GM23338 (cell line): Measurements from ENCODE around the gene UGT1A4. TPM values are rescaled to one million over a fixed set of nuclear protein-coding genes. Genes with fewer than 3 reads are reported as not detected.

Source experiments
- ATAC-seq: fragments of 200-7000 bp; cut with Tn5 transposase; 3 replicates; pipeline ENCODE4 v1.9.1; 2020
- DNase-seq: peaks from one replicate; pipeline ENCODE4 v3.0.0-alpha.2; 2015; ENCODE audit warnings: low spot score
- H2AFZ ChIP-seq: fragments of 200-600 bp; sonication (generic); 2 replicates; pipeline ENCODE4 v1.8.0; 2016; ENCODE audit warnings: antibody characterized with exemption, mild to moderate bottlenecking, moderate library complexity
- H3F3A ChIP-seq: fragments of 200-600 bp; sonication (generic); replicated peaks from 2 replicates; pipeline ENCODE4 v1.8.0; 2017; ENCODE audit warnings: antibody characterized with exemption, mixed run types, low read depth
- H3K27ac ChIP-seq: fragments of 200-600 bp; sonication (generic); 2 replicates; pipeline ENCODE4 v1.6.1; 2016; ENCODE audit warnings: low read depth
- H3K27me3 ChIP-seq: fragments of 200-600 bp; sonication (generic); 2 replicates; pipeline ENCODE4 v1.8.0; 2016; ENCODE audit warnings: mild to moderate bottlenecking, mixed run types, moderate library complexity; ENCODE audit not compliant: insufficient read depth
- H3K36me3 ChIP-seq: fragments of 200-600 bp; sonication (generic); 2 replicates; pipeline ENCODE4 v1.8.0; 2016; ENCODE audit warnings: mild to moderate bottlenecking; ENCODE audit not compliant: insufficient read depth
- H3K4me1 ChIP-seq: fragments of 200-600 bp; sonication (generic); 2 replicates; pipeline ENCODE4 v1.8.0; 2016; ENCODE audit warnings: mild to moderate bottlenecking, moderate library complexity; ENCODE audit not compliant: insufficient read depth
- H3K4me2 ChIP-seq: fragments of 200-600 bp; sonication (generic); 2 replicates; pipeline ENCODE4 v1.7.1; 2017; ENCODE audit warnings: mixed run types
- H3K4me3 ChIP-seq: fragments of 200-600 bp; sonication (generic); 2 replicates; pipeline ENCODE4 v1.6.1; 2016; ENCODE audit warnings: mixed run types
- H3K79me2 ChIP-seq: fragments of 200-600 bp; sonication (generic); replicated peaks from 2 replicates; pipeline ENCODE4 v1.8.0; 2017; ENCODE audit warnings: mild to moderate bottlenecking; ENCODE audit not compliant: insufficient read depth
- H3K9me2 ChIP-seq: fragments of 200-600 bp; sonication (generic); 2 replicates; pipeline ENCODE4 v1.8.0; 2017; ENCODE audit not compliant: insufficient read depth
- H4K20me1 ChIP-seq: fragments of 200-600 bp; sonication (generic); replicated peaks from 2 replicates; pipeline ENCODE4 v1.8.0; 2017; ENCODE audit warnings: mild to moderate bottlenecking; ENCODE audit not compliant: insufficient read depth
- H3K27ac Mint-ChIP-seq: 2 replicates; pipeline ENCODE4 v1.8.0; 2020; ENCODE audit warnings: inconsistent platforms, mild to moderate bottlenecking, moderate library complexity, mixed read lengths
- H3K27me3 Mint-ChIP-seq: 3 replicates; pipeline ENCODE4 v1.8.0; 2022; ENCODE audit warnings: low read depth, mild to moderate bottlenecking, moderate library complexity, mixed read lengths, inconsistent platforms; ENCODE audit not compliant: insufficient read depth, poor library complexity
- H3K36me3 Mint-ChIP-seq: 3 replicates; pipeline ENCODE4 v1.8.0; 2021; ENCODE audit warnings: low read depth, mild to moderate bottlenecking, inconsistent platforms, moderate library complexity, mixed read lengths
- H3K4me1 Mint-ChIP-seq: 3 replicates; pipeline ENCODE4 v1.8.0; 2020; ENCODE audit warnings: mild to moderate bottlenecking, inconsistent platforms, mixed read lengths
- H3K4me3 Mint-ChIP-seq: 3 replicates; pipeline ENCODE4 v1.8.0; 2021; ENCODE audit warnings: moderate library complexity, mild to moderate bottlenecking, inconsistent platforms, mixed read lengths
- H3K9me3 Mint-ChIP-seq: 3 replicates; pipeline ENCODE4 v1.8.0; 2020; ENCODE audit warnings: moderate library complexity, mild to moderate bottlenecking, inconsistent platforms, mixed read lengths
- CREB1 ChIP-seq: fragments of 250-450 bp; sonication (Bioruptor Pico); IDR thresholded peaks from 2 replicates; pipeline ENCODE4 v1.5.0; 2020; ENCODE audit warnings: low read depth, mild to moderate bottlenecking, moderate library complexity
- EZH2 ChIP-seq: fragments of 200-600 bp; sonication (generic); IDR thresholded peaks from one replicate; pipeline ENCODE4 v1.8.0; 2017; ENCODE audit warnings: antibody characterized with exemption, mild to moderate bottlenecking, low read depth; ENCODE audit not compliant: unreplicated experiment
- NANOG ChIP-seq: IDR thresholded peaks from 2 replicates; pipeline ENCODE4 v1.6.1; 2016; ENCODE audit warnings: antibody characterized with exemption, borderline replicate concordance
- POLR2AphosphoS5 ChIP-seq: IDR thresholded peaks from 2 replicates; pipeline ENCODE4 v1.6.1; 2016; ENCODE audit warnings: antibody characterized with exemption, low read depth
- ZNF331 ChIP-seq: fragments of 250-450 bp; sonication (Bioruptor Pico); IDR thresholded peaks from 2 replicates; pipeline ENCODE4 v1.5.0; 2020; ENCODE audit warnings: low read depth, mild to moderate bottlenecking, moderate library complexity
- polyA plus RNA-seq: library from polyadenylated mRNA; unstranded; fragments of >200 nt; fragmentation: Nextera tagmentation; extraction: Ambion mirVana; gene quantifications from 2 replicates; pipeline ENCODE4 v1.2.1, GENCODE V29; 2016
- total RNA-seq: library from RNA; depleted of rRNA; stranded (reverse); fragments of >200 nt; shearing (Covaris generic); gene quantifications from 2 replicates; pipeline ENCODE4 v1.2.3, GENCODE V29; 2014
- TF ChIP-seq, protein P1 (sequence below): fragments of 250-450 bp; sonication (Bioruptor Pico); IDR thresholded peaks from 2 replicates; pipeline ENCODE4 v1.5.0; 2020; ENCODE audit warnings: mild to moderate bottlenecking, moderate library complexity
- TF ChIP-seq, protein P2 (sequence below): IDR thresholded peaks from one replicate; pipeline ENCODE4 v1.6.1; 2018; ENCODE audit warnings: antibody characterized with exemption; ENCODE audit not compliant: unreplicated experiment

UGT1A4 gene
- total and polyA plus RNA-seq, 2 experiments from 2014 or later: not detected

DNA sequence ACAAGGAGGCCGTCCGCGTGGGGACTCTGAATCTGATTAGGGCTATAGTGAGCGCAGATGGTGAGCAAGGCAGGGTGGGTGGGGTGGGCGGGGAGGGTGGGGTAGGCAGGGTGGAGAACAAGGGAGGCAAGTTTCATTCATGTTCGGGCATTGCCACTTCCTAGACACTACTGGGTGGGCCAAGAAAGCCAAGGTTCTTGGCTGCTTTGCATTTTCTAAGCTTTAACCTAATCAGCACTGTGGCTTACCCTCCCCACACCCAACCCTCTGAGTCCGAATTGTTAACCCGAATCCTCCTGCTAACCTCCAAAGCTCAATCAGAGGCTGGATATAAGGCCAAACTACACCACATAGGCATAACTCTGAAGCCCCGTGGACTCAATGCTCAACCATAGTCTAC is 77.7 kb downstream of the UGT1A4 start:
- no peak overlapping the region for H3K4me3 ChIP-seq
- no peaks in the 10 kb centered on the region for H3K4me1 ChIP-seq
- H3K36me3 ChIP-seq: no peaks in the 10 kb centered on the region
- no peaks in the 10 kb centered on the region; the same call in 1 of the 3 replicates for H3K36me3 Mint-ChIP-seq
- DNase-seq: no peak
- no peak overlapping the region for H3K27ac Mint-ChIP-seq
- no peaks in the 10 kb centered on the region for H3K27me3 ChIP-seq
- H3K79me2 ChIP-seq: no peaks in the 10 kb centered on the region
- no peak for ATAC-seq
- no peaks in the 10 kb centered on the region for H3K9me2 ChIP-seq
- H3F3A ChIP-seq: no peaks in the 10 kb centered on the region
- peaks cover 16% of the 10 kb centered on the region for H3K9me3 Mint-ChIP-seq
- H3K4me3 Mint-ChIP-seq: no peak overlapping the region
- TF ChIP-seq CREB1 (CRISPR knock-in tag) (no peak), EZH2 (no peak), NANOG (no peak)
- TF ChIP-seq, protein P1, sequence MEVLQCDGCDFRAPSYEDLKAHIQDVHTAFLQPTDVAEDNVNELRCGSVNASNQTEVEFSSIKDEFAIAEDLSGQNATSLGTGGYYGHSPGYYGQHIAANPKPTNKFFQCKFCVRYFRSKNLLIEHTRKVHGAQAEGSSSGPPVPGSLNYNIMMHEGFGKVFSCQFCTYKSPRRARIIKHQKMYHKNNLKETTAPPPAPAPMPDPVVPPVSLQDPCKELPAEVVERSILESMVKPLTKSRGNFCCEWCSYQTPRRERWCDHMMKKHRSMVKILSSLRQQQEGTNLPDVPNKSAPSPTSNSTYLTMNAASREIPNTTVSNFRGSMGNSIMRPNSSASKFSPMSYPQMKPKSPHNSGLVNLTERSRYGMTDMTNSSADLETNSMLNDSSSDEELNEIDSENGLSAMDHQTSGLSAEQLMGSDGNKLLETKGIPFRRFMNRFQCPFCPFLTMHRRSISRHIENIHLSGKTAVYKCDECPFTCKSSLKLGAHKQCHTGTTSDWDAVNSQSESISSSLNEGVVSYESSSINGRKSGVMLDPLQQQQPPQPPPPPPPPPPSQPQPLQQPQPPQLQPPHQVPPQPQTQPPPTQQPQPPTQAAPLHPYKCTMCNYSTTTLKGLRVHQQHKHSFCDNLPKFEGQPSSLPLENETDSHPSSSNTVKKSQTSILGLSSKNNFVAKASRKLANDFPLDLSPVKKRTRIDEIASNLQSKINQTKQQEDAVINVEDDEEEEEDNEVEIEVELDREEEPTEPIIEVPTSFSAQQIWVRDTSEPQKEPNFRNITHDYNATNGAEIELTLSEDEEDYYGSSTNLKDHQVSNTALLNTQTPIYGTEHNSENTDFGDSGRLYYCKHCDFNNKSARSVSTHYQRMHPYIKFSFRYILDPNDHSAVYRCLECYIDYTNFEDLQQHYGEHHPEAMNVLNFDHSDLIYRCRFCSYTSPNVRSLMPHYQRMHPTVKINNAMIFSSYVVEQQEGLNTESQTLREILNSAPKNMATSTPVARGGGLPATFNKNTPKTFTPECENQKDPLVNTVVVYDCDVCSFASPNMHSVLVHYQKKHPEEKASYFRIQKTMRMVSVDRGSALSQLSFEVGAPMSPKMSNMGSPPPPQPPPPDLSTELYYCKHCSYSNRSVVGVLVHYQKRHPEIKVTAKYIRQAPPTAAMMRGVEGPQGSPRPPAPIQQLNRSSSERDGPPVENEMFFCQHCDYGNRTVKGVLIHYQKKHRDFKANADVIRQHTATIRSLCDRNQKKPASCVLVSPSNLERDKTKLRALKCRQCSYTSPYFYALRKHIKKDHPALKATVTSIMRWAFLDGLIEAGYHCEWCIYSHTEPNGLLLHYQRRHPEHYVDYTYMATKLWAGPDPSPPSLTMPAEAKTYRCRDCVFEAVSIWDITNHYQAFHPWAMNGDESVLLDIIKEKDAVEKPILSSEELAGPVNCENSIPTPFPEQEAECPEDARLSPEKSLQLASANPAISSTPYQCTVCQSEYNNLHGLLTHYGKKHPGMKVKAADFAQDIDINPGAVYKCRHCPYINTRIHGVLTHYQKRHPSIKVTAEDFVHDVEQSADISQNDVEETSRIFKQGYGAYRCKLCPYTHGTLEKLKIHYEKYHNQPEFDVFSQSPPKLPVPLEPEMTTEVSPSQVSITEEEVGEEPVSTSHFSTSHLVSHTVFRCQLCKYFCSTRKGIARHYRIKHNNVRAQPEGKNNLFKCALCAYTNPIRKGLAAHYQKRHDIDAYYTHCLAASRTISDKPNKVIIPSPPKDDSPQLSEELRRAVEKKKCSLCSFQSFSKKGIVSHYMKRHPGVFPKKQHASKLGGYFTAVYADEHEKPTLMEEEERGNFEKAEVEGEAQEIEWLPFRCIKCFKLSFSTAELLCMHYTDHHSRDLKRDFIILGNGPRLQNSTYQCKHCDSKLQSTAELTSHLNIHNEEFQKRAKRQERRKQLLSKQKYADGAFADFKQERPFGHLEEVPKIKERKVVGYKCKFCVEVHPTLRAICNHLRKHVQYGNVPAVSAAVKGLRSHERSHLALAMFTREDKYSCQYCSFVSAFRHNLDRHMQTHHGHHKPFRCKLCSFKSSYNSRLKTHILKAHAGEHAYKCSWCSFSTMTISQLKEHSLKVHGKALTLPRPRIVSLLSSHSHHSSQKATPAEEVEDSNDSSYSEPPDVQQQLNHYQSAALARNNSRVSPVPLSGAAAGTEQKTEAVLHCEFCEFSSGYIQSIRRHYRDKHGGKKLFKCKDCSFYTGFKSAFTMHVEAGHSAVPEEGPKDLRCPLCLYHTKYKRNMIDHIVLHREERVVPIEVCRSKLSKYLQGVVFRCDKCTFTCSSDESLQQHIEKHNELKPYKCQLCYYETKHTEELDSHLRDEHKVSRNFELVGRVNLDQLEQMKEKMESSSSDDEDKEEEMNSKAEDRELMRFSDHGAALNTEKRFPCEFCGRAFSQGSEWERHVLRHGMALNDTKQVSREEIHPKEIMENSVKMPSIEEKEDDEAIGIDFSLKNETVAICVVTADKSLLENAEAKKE (CRISPR knock-in tag): no peak
- H3K4me2 ChIP-seq: no peak overlapping the region
- H4K20me1 ChIP-seq: no peaks in the 10 kb centered on the region
- H3K4me1 Mint-ChIP-seq: no peaks in the 10 kb centered on the region; the same call in 2 of the 3 replicates
- H3K27ac ChIP-seq: no peak overlapping the region
- peaks cover 8% of the 10 kb centered on the region for H3K27me3 Mint-ChIP-seq
- no peak overlapping the region for H2AFZ ChIP-seq

DNA sequence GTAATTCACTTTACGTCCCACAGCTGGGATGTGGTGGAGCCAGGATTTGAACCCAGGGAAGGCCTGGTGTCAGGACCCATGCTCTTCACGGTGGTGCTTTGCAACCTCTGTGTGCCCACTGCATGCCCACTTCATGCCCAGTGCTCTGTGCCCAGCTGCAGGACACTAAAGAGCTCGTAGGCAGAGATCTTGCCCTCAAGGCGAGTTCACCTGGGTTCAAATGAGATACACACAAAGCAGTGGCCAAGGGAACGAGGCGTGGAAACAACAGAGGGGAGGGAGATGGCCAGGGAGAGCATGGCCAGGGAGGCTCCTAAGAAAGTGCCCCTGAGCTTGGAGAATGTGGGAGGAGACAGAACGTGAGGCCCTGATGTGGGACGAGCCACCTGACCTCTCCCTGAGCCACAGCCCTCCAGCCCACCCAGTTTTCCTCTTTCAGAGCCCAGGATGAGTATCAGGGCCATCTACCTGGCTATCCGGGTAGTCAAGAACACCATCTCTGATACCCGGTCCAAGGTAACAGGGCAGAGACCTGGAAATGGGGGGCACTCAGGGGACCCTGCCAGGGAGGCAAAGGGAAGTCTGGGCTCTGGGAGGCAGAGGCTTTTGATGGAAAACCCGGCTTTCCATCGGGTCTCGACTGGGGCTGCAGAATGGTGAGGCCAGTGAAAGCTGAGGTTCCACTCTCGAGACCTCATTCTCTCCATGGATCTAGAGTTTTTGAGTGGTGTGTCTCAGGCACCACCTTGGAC is 80.0 kb downstream of the UGT1A4 start:
- H3K4me2 ChIP-seq: no peak overlapping the region
- no peaks in the 10 kb centered on the region for H3K9me2 ChIP-seq
- DNase-seq (no peak), ATAC-seq (no peak)
- no peak overlapping the region for H3K27ac ChIP-seq
- no peak overlapping the region for H2AFZ ChIP-seq
- Mint-ChIP-seq H3K4me1 (no peaks in the 10 kb centered on the region), H3K36me3 (no peaks in the 10 kb centered on the region; the same call in 2 of the 3 replicates), H3K27ac (no peak overlapping the region), H3K27me3 (peaks cover 3% of the 10 kb centered on the region), H3K4me3 (no peak overlapping the region), H3K9me3 (peaks cover 21% of the 10 kb centered on the region)
- H3K4me1 ChIP-seq: no peaks in the 10 kb centered on the region
- no peaks in the 10 kb centered on the region for H3F3A ChIP-seq
- no peak overlapping the region for H3K4me3 ChIP-seq
- H3K36me3 ChIP-seq: no peaks in the 10 kb centered on the region
- H3K27me3 ChIP-seq: no peaks in the 10 kb centered on the region
- no peaks in the 10 kb centered on the region for H3K79me2 ChIP-seq
- H4K20me1 ChIP-seq: no peaks in the 10 kb centered on the region
- TF ChIP-seq POLR2AphosphoS5 (no peak), NANOG (no peak), CREB1 (CRISPR knock-in tag) (no peak), EZH2 (no peak), ZNF331 (no peak)
- TF ChIP-seq, protein P2, sequence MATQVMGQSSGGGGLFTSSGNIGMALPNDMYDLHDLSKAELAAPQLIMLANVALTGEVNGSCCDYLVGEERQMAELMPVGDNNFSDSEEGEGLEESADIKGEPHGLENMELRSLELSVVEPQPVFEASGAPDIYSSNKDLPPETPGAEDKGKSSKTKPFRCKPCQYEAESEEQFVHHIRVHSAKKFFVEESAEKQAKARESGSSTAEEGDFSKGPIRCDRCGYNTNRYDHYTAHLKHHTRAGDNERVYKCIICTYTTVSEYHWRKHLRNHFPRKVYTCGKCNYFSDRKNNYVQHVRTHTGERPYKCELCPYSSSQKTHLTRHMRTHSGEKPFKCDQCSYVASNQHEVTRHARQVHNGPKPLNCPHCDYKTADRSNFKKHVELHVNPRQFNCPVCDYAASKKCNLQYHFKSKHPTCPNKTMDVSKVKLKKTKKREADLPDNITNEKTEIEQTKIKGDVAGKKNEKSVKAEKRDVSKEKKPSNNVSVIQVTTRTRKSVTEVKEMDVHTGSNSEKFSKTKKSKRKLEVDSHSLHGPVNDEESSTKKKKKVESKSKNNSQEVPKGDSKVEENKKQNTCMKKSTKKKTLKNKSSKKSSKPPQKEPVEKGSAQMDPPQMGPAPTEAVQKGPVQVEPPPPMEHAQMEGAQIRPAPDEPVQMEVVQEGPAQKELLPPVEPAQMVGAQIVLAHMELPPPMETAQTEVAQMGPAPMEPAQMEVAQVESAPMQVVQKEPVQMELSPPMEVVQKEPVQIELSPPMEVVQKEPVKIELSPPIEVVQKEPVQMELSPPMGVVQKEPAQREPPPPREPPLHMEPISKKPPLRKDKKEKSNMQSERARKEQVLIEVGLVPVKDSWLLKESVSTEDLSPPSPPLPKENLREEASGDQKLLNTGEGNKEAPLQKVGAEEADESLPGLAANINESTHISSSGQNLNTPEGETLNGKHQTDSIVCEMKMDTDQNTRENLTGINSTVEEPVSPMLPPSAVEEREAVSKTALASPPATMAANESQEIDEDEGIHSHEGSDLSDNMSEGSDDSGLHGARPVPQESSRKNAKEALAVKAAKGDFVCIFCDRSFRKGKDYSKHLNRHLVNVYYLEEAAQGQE: no peak
